ENCODE results near the gene AGPAT3.

DNA sequence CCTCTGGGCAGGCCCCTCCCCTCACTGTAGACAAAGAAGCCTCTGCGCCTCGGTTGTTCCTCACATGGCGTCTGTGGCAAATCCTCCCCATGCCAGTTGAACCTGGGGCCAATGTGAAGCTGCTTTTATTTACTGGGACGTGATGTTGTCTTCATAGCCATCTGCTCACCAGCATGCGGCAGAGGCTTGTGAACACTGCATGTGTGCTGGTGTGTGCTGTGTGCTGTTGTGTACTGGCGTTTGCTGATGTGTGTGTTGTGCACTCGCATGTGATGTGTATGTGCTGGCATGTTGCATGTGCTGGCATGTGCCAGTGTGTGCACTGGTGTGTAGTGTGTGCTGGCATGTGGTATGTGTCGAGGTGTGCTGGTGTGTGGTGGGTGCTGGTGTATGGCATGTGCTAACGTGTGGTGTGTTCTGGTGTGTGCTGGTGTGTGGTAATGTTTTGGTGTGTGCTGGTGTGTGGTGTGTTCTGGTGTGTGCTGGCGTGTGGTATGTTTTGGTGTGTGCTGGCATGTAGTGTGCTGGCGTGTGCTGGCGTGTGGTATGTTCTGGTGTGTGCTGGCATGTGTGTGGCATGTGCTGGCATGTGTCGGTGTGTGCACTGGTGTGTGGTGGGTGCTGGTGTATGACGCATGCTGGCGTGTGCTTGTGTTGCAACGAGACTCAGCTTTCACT lies 109.9 kb downstream of the AGPAT3 start:
- TF ChIP-seq, protein P1, sequence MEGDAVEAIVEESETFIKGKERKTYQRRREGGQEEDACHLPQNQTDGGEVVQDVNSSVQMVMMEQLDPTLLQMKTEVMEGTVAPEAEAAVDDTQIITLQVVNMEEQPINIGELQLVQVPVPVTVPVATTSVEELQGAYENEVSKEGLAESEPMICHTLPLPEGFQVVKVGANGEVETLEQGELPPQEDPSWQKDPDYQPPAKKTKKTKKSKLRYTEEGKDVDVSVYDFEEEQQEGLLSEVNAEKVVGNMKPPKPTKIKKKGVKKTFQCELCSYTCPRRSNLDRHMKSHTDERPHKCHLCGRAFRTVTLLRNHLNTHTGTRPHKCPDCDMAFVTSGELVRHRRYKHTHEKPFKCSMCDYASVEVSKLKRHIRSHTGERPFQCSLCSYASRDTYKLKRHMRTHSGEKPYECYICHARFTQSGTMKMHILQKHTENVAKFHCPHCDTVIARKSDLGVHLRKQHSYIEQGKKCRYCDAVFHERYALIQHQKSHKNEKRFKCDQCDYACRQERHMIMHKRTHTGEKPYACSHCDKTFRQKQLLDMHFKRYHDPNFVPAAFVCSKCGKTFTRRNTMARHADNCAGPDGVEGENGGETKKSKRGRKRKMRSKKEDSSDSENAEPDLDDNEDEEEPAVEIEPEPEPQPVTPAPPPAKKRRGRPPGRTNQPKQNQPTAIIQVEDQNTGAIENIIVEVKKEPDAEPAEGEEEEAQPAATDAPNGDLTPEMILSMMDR (IDR thresholded peaks at IDR 0.05; ENCODE audit: extremely low read depth in 1 of 2, insufficient read depth in 1 of 2, low read depth in 1 of 2, low read length in 2 of 2): no peak
- TF ChIP-seq, protein P2, sequence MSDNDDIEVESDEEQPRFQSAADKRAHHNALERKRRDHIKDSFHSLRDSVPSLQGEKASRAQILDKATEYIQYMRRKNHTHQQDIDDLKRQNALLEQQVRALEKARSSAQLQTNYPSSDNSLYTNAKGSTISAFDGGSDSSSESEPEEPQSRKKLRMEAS (IDR thresholded peaks at IDR 0.05; ENCODE audit: insufficient read depth, insufficient read length): no peak
- TF ChIP-seq POLR2AphosphoS5 (IDR thresholded peaks at IDR 0.05; ENCODE audit: insufficient read depth, low read depth, low read length): no peak
- TF ChIP-seq POLR2A (IDR thresholded peaks at IDR 0.05; ENCODE audit: low read depth, low read length): no peak
- no peak for TF ChIP-seq EZH2 (IDR thresholded peaks at IDR 0.05; ENCODE audit: borderline replicate concordance, low read depth, low read length, severe bottlenecking)
- no peak for TF ChIP-seq JUN (IDR thresholded peaks at IDR 0.05; ENCODE audit: borderline replicate concordance, insufficient read depth, insufficient read length, low read depth)
- TF ChIP-seq GATA2 (IDR thresholded peaks at IDR 0.05; ENCODE audit: insufficient read depth, insufficient read length, low read depth, low read length): no peak
- no peak for TF ChIP-seq FOS (IDR thresholded peaks at IDR 0.05; ENCODE audit: borderline replicate concordance, insufficient read depth, low read length)
- TF ChIP-seq MYC (IDR thresholded peaks at IDR 0.05; ENCODE audit: low read depth, low read length): no peak
